ENCODE measurements around the gene FAM124B. TPM values are rescaled to one million over a fixed set of nuclear protein-coding genes. Genes with fewer than 3 reads are reported as not detected.

The FAM124B gene
- total and polyA plus RNA-seq, 2 experiments from 2014 or later: 0.17 TPM; not detected in 1

DNA sequence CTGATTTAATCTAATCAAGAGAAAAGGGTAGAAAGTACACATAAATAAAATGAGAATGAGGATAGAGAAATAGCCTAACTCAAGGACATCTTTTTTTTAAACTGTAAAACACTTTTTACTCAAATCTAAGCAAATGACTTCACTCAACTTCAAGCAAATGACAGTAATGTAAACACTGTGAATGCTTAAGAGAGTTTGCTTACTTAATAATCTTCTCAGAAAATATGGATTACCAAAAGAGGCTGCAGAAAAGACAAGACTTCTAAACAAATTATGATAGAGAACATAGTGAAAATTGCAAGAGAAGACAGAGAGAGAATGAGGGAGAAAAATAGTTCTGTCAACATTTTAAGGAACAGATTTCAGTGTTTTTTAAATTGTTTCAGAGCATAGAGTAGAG is 52.5 kb downstream of the FAM124B start:
- no peak overlapping the region for H3K4me2 ChIP-seq
- H4K20me1 ChIP-seq (ENCODE audit: insufficient read depth, poor library complexity, severe bottlenecking): no peaks in the 10 kb centered on the region
- no peaks in the 10 kb centered on the region for H3K27me3 ChIP-seq
- H3K4me3 ChIP-seq: no peak overlapping the region
- H3K4me1 ChIP-seq (ENCODE audit: insufficient read depth): no peaks in the 10 kb centered on the region
- H3K79me2 ChIP-seq: no peaks in the 10 kb centered on the region
- H3K36me3 ChIP-seq (replicated peaks; ENCODE audit: insufficient read depth, low read depth): no peaks in the 10 kb centered on the region
- H3K9me3 ChIP-seq (ENCODE audit: low read depth): no peaks in the 10 kb centered on the region
- H2AFZ ChIP-seq: no peak overlapping the region
- no peak overlapping the region for H3K27ac ChIP-seq
- no peaks in the 10 kb centered on the region for H3K9me2 ChIP-seq (replicated peaks; ENCODE audit: insufficient read depth)
- TF ChIP-seq EZH2 (IDR thresholded peaks at IDR 0.05; ENCODE audit: borderline replicate concordance) (no peak), EZH2phosphoT487 (IDR thresholded peaks at IDR 0.05; ENCODE audit: low read depth, severe bottlenecking, unreplicated experiment) (no peak)
- TF ChIP-seq, protein P1, sequence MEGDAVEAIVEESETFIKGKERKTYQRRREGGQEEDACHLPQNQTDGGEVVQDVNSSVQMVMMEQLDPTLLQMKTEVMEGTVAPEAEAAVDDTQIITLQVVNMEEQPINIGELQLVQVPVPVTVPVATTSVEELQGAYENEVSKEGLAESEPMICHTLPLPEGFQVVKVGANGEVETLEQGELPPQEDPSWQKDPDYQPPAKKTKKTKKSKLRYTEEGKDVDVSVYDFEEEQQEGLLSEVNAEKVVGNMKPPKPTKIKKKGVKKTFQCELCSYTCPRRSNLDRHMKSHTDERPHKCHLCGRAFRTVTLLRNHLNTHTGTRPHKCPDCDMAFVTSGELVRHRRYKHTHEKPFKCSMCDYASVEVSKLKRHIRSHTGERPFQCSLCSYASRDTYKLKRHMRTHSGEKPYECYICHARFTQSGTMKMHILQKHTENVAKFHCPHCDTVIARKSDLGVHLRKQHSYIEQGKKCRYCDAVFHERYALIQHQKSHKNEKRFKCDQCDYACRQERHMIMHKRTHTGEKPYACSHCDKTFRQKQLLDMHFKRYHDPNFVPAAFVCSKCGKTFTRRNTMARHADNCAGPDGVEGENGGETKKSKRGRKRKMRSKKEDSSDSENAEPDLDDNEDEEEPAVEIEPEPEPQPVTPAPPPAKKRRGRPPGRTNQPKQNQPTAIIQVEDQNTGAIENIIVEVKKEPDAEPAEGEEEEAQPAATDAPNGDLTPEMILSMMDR (IDR thresholded peaks at IDR 0.05; ENCODE audit: poor library complexity): no peak
- no peak for DNase-seq (ENCODE audit: low spot score)

DNA sequence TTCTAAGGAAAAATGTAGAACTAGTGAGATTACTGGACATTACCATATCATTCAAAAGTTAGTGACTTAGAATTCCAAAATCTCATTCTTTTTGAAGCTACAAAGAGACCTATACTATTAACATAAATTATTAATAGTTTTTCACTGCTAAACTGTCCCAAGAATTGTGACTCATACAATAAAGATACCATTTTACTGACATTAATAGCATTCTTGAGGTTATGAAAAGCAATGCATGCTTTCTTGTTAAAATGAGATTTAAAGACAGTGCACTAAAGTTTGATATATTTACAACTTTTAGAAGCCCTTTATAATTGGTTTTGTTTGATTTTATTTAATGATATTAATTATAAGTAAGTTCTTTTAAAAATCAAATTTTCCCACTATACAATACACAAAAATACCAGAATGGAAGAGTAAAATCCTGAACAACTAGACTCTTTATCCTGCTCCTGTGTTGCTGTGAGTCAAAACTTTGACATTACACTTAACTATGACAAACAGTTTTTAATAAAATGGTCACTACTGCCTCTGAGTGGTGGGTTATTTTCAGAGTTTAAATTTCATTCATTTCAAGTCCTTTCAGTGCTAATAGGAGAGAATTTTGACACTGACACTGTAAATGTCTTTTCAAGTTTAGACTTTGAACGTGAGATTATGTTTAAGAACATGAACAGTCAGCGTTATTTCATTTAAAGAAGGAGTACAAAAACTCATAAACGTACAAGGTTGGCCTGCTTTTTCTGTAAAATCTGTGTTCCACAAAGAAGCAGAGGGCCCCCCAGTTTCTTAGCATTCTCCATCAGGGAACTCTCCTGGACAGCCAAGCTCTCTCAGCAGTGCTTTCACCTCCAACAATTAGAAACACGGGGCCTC is 54.5 kb downstream of the FAM124B start:
- H3K4me1 ChIP-seq (ENCODE audit: insufficient read depth): no peaks in the 10 kb centered on the region
- H3K9me2 ChIP-seq (replicated peaks; ENCODE audit: insufficient read depth): no peaks in the 10 kb centered on the region
- no peaks in the 10 kb centered on the region for H3K27me3 ChIP-seq
- no peaks in the 10 kb centered on the region for H3K36me3 ChIP-seq (replicated peaks; ENCODE audit: insufficient read depth, low read depth)
- H3K79me2 ChIP-seq: no peaks in the 10 kb centered on the region
- DNase-seq (ENCODE audit: low spot score): no peak
- no peaks in the 10 kb centered on the region for H4K20me1 ChIP-seq (ENCODE audit: insufficient read depth, poor library complexity, severe bottlenecking)
- TF ChIP-seq EZH2 (IDR thresholded peaks at IDR 0.05; ENCODE audit: borderline replicate concordance): no peak
- no peak for TF ChIP-seq EZH2phosphoT487 (IDR thresholded peaks at IDR 0.05; ENCODE audit: low read depth, severe bottlenecking, unreplicated experiment)
- TF ChIP-seq, protein P1 (IDR thresholded peaks at IDR 0.05; ENCODE audit: poor library complexity): no peak
- no peak overlapping the region for H3K4me3 ChIP-seq
- H3K9me3 ChIP-seq (ENCODE audit: low read depth): no peaks in the 10 kb centered on the region
- 78% methylated on average over 4 of the region's 4 CpGs for WGBS (ENCODE audit: low lambda C conversion rate, missing lambda C conversion rate)
- H2AFZ ChIP-seq: no peak overlapping the region
- H3K27ac ChIP-seq: no peak overlapping the region
- no peak overlapping the region for H3K4me2 ChIP-seq

DNA sequence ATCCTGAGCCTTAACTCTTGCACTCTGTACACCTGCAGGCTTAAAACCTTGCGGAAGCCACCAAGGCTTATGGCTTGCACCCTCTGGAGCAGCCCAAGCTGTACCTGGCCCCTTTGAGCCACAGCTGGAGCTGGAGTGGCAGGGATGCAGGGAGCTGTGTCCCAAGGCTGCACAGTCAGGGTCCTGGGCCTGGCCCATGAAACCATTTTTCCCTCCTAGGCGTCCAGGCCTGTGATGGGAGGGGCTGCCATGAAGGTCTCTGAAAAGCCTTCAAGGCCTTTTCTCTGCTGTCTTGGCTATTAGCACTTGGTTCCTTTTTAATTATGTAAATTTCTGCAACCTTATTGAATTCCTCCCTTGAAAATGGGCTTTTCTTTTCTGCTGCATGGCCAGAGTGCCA is 56.4 kb downstream of the FAM124B start:
- no peak overlapping the region for H3K4me3 ChIP-seq
- 100% methylated on average over 2 of the region's 2 CpGs for WGBS (ENCODE audit: low lambda C conversion rate, missing lambda C conversion rate)
- no peaks in the 10 kb centered on the region for H4K20me1 ChIP-seq (ENCODE audit: insufficient read depth, poor library complexity, severe bottlenecking)
- no peak for DNase-seq (ENCODE audit: low spot score)
- no peak overlapping the region for H3K4me2 ChIP-seq
- no peaks in the 10 kb centered on the region for H3K79me2 ChIP-seq
- no peaks in the 10 kb centered on the region for H3K4me1 ChIP-seq (ENCODE audit: insufficient read depth)
- TF ChIP-seq, protein P1 (IDR thresholded peaks at IDR 0.05; ENCODE audit: poor library complexity): no peak
- TF ChIP-seq EZH2 (IDR thresholded peaks at IDR 0.05; ENCODE audit: borderline replicate concordance) (no peak), EZH2phosphoT487 (IDR thresholded peaks at IDR 0.05; ENCODE audit: low read depth, severe bottlenecking, unreplicated experiment) (no peak)
- no peaks in the 10 kb centered on the region for H3K36me3 ChIP-seq (replicated peaks; ENCODE audit: insufficient read depth, low read depth)
- H2AFZ ChIP-seq: no peak overlapping the region
- no peaks in the 10 kb centered on the region for H3K9me2 ChIP-seq (replicated peaks; ENCODE audit: insufficient read depth)
- H3K27ac ChIP-seq: no peak overlapping the region
- H3K9me3 ChIP-seq (ENCODE audit: low read depth): no peaks in the 10 kb centered on the region
- no peaks in the 10 kb centered on the region for H3K27me3 ChIP-seq
